HepG2 (cell line): Measurements from ENCODE around the gene NAP1L4. TPM values are rescaled to one million over a fixed set of nuclear protein-coding genes. Genes with fewer than 3 reads are reported as not detected.

ENCODE experiments used
- ATAC-seq: fragments of 200-7000 bp; cut with Tn5 transposase; 3 replicates; pipeline ENCODE4 v1.9.1; 2020; ENCODE audit warnings: mild to moderate bottlenecking, moderate library complexity
- BruUV-seq: library from RNA; stranded (reverse); fragments of 400-500 nt; replicated peaks from 2 replicates; lab custom pipeline; 2021; lab: Mats Ljungman, UMichigan
- CTCF ChIA-PET: fragments of 300-600 bp; formaldehyde crosslinking; extraction: SDS; loops from one replicate; lab custom pipeline; 2021; ENCODE audit warnings: low total read pairs, inconsistent platforms, low intra/inter-chr PET ratio; lab: Yijun Ruan, JAX
- POLR2A ChIA-PET: fragments of 350-600 bp; sonication (Branson Sonifier 250); formaldehyde crosslinking; loops from one replicate; lab custom pipeline; 2020; ENCODE audit warnings: antibody characterized with exemption, inconsistent platforms; lab: Yijun Ruan, JAX
- DNase-seq: peaks from one replicate; pipeline ENCODE4 v3.0.0-alpha.2; 2015; ENCODE audit warnings: low spot score
- FAIRE-seq: peaks from 3 replicates; lab custom pipeline; 2011; peaks lifted over from hg19 to GRCh38; lab: Jason Lieb, UNC
- H2AFZ ChIP-seq: one replicate; pipeline ENCODE4 v1.6.1; 2011; ENCODE audit warnings: low read length, inconsistent platforms
- H3K27ac ChIP-seq: fragments of 300-600 bp; 3 replicates; pipeline ENCODE4 v1.8.0; 2011; ENCODE audit warnings: mixed run types, mild to moderate bottlenecking, mixed read lengths, low read length, inconsistent platforms; ENCODE audit not compliant: insufficient read depth; ENCODE audit errors: extremely low read length
- H3K27me3 ChIP-seq, 2 experiments: fragments of 200-600 bp in 1 of 2; 2 replicates in 1 of 2; 3 replicates in 1 of 2; pipeline versions ENCODE4 v1.6.0 to v1.8.0; 2011; ENCODE audit warnings: low read length in 2 of 2, mild to moderate bottlenecking in 2 of 2, moderate library complexity in 2 of 2, inconsistent platforms in 1 of 2; ENCODE audit not compliant: insufficient read depth in 2 of 2, control insufficient read depth in 1 of 2
- H3K36me3 ChIP-seq, 2 experiments: fragments of 200-600 bp in 1 of 2; replicated peaks in 1 of 2; 2 replicates in 1 of 2; 3 replicates in 1 of 2; pipeline versions ENCODE4 v1.5.1 to v1.8.0; 2011; ENCODE audit warnings: low read length in 2 of 2, inconsistent platforms in 1 of 2; ENCODE audit not compliant: insufficient read depth in 2 of 2, control insufficient read depth in 1 of 2
- H3K4me1 ChIP-seq: 2 replicates; pipeline ENCODE4 v1.5.1; 2012; ENCODE audit warnings: low read length, inconsistent platforms; ENCODE audit not compliant: insufficient read depth
- H3K4me2 ChIP-seq: 2 replicates; pipeline ENCODE4 v1.6.0; 2011; ENCODE audit warnings: low read depth, low read length, inconsistent platforms
- H3K4me3 ChIP-seq, 3 experiments: fragments of 200-600 bp in 1 of 3; sonication (generic), shearing (Covaris generic) in 1 of 3; replicated peaks in 1 of 3; 2 replicates each; pipeline ENCODE4 v1.5.1; 2011 to 2016; ENCODE audit warnings: low read length in 3 of 3, inconsistent platforms in 2 of 3, low read depth in 2 of 3, mild to moderate bottlenecking in 2 of 3, control low read depth in 1 of 3, mixed read lengths in 1 of 3; ENCODE audit not compliant: insufficient read depth in 1 of 3
- H3K79me2 ChIP-seq: one replicate; pipeline ENCODE4 v1.6.1; 2011; ENCODE audit warnings: low read length, inconsistent platforms; ENCODE audit not compliant: insufficient read depth
- H3K9ac ChIP-seq: 2 replicates; pipeline ENCODE4 v1.6.0; 2011; ENCODE audit warnings: mild to moderate bottlenecking, low read depth, low read length, inconsistent platforms; ENCODE audit not compliant: insufficient read depth
- H3K9me3 ChIP-seq: 2 replicates; pipeline ENCODE4 v1.5.1; 2012; ENCODE audit warnings: mild to moderate bottlenecking, low read length
- H4K20me1 ChIP-seq: 2 replicates; pipeline ENCODE4 v1.6.0; 2011; ENCODE audit warnings: inconsistent platforms, mild to moderate bottlenecking, low read length, moderate library complexity; ENCODE audit not compliant: insufficient read depth
- AGO2 ChIP-seq: fragments of 200-400 bp; formaldehyde crosslinking; optimal IDR thresholded peaks from 2 replicates; pipeline ENCODE3; 2017; ENCODE audit warnings: mild to moderate bottlenecking, low read depth, low read length, moderate library complexity
- CEBPB ChIP-seq: IDR thresholded peaks from 2 replicates; pipeline ENCODE4 v1.6.1; 2011; ENCODE audit warnings: low read depth, low read length, improper control_type of control experiment, borderline replicate concordance
- HHEX ChIP-seq: IDR thresholded peaks from 2 replicates; pipeline ENCODE4 v1.6.1; 2016; ENCODE audit warnings: control low read depth
- SOX5 ChIP-seq: IDR thresholded peaks from 2 replicates; pipeline ENCODE4 v1.6.1; 2016; ENCODE audit warnings: borderline replicate concordance
- WGBS: methylation state at CpG from one replicate; pipeline ENCODE4 v1.1.6; 2017; ENCODE audit warnings: low lambda C conversion rate; 5-methylcytosine and 5-hydroxymethylcytosine counted together
- in situ Hi-C: cut with HindIII; loops from 2 replicates; pipeline ENCODE4 v1.10.0; 2017; ENCODE audit warnings: low pct_unique_long_range_greater_than_20kb; ENCODE audit not compliant: extremely low pct_ligation_motif_present
- intact Hi-C: fragments of 100-400 bp; cut with micrococcal nuclease; formaldehyde crosslinking; loops from one replicate; pipeline ENCODE4 v1.10.0; 2022; ENCODE audit not compliant: unreplicated experiment
- polyA plus RNA-seq, 8 experiments: library from polyadenylated mRNA; depleted of rRNA in 3 of 8; stranded (reverse) in 7 of 8; unstranded in 1 of 8; fragments of >200 nt; fragmentation: Illumina TruSeq in 4 of 8; extraction: Trizol in 4 of 8; gene quantifications; 2 replicates each; pipeline versions ENCODE4 v1.2.1 to v1.2.3, GENCODE V29; 2011 to 2016; ENCODE audit warnings: low read depth in 4 of 8, missing spikeins in 1 of 8, mixed read lengths in 1 of 8; ENCODE audit not compliant: insufficient read depth in 1 of 8
- total RNA-seq, 5 experiments: library from RNA; depleted of rRNA; stranded (reverse); fragments of >200 nt; fragmentation: Illumina TruSeq; extraction: Trizol; gene quantifications; 2 replicates each; pipeline ENCODE4 v1.2.3, GENCODE V29; 2016; ENCODE audit warnings: low read depth in 1 of 5
- TF ChIP-seq, protein P1 (sequence below): sonication (generic); formaldehyde crosslinking; IDR thresholded peaks from 2 replicates; pipeline ENCODE4 v1.8.0; 2022; ENCODE audit warnings: mild to moderate bottlenecking, missing genetic modification reagents, moderate library complexity

The NAP1L4 gene
- total and polyA plus RNA-seq, 2 of the 13 experiments (the other 11 are each of a cell fraction or from before 2014, with no cell fraction given) = 64.0 to 186 TPM

DNA sequence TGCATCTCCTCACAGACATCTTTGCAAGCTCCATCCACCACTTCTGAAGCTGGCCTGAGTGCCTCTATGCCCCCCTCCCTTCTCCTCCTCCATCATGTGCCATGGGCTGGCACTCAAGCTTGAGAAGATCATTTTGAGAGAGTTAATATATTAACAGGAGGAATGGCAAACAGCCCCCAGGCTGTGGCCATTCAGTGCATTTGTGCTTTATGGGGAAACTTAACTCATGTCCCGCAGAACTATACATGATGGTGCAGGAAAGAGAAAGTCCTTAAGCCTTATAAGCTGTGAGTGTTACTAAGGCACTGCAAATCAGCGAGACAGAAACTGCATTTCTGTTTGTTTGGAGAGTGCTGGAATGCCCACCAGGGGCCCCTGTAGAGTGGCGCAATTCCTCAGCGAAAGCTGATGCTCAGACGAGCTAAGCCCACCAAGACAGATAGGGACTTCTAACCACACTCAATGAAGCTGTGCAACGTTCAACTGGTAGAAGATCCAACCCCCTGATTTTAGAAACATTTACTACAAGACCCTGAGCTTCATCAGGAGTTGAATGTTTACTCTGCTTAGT, 36.1 kb downstream of the NAP1L4 start:
- Histone ChIP-seq H3K79me2 (peaks cover 18% of the 10 kb centered on the region), H2AFZ (no peak overlapping the region), H3K36me3 (peaks cover 43 to 97% of the 10 kb centered on the region in 2 experiments), H3K4me3 (no peak overlapping the region), H4K20me1 (no peaks in the 10 kb centered on the region; the same call in 1 of the 2 replicates), H3K27ac (no peak overlapping the region), H3K4me2 (no peak overlapping the region), H3K27me3 (no peaks in the 10 kb centered on the region), H3K9ac (no peak overlapping the region), H3K4me1 (no peaks in the 10 kb centered on the region), H3K9me3 (no peaks in the 10 kb centered on the region)
- in situ Hi-C loops (no loop called here), intact Hi-C loops (no loop called here)
- FAIRE-seq (no peak), ATAC-seq (peak; percentile 45), DNase-seq (no peak)
- CTCF ChIA-PET = no interaction called here
- POLR2A ChIA-PET = no interaction called here
- TF ChIP-seq CEBPB (peak; percentile 13; the same call in 1 of the 2 replicates), HHEX (CRISPR knock-in tag) (no peak), AGO2 (no peak), SOX5 (CRISPR knock-in tag) (no peak)
- no TSS peak for BruUV-seq
- 93% methylated on average over 6 of the region's 6 CpGs for WGBS

DNA sequence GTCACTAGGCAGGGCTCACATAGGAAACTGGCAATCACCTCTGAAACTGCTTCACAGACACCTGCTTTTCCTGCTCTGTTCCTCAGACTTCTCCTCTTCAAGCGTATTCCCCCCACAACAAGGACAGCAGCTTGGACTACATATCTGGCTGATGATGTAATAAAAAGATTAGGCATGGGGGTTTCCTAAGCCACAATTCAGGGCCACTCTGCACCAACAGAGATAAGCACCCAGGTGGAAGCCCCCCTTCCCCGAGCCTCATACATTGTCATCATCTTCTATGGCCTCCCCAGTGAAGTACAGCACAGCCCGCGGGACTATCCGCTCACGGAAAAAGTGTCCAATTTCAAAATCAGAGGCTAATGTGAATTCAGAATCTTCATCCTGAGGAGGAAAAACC, 37.9 kb downstream of the NAP1L4 start:
- H4K20me1 ChIP-seq = no peaks in the 10 kb centered on the region; the same call in 1 of the 2 replicates
- no peak overlapping the region for H3K4me2 ChIP-seq
- ATAC-seq = no peak
- no peaks in the 10 kb centered on the region for H3K27me3 ChIP-seq
- H3K36me3 ChIP-seq = peaks cover 45 to 97% of the 10 kb centered on the region in 2 experiments
- no peak overlapping the region for H3K9ac ChIP-seq
- ChIA-PET POLR2A (no interaction called here), CTCF (no interaction called here)
- BruUV-seq = no TSS peak
- H3K79me2 ChIP-seq = peaks cover 5% of the 10 kb centered on the region
- no peaks in the 10 kb centered on the region for H3K4me1 ChIP-seq
- FAIRE-seq = no peak
- intact Hi-C loops = no loop called here
- TF ChIP-seq, protein P1, sequence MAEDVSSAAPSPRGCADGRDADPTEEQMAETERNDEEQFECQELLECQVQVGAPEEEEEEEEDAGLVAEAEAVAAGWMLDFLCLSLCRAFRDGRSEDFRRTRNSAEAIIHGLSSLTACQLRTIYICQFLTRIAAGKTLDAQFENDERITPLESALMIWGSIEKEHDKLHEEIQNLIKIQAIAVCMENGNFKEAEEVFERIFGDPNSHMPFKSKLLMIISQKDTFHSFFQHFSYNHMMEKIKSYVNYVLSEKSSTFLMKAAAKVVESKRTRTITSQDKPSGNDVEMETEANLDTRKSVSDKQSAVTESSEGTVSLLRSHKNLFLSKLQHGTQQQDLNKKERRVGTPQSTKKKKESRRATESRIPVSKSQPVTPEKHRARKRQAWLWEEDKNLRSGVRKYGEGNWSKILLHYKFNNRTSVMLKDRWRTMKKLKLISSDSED (CRISPR knock-in tag) = no peak
- TF ChIP-seq, all 625 proteins: peak for 0
- Histone ChIP-seq H2AFZ (no peak overlapping the region), H3K27ac (no peak overlapping the region), H3K4me3 (no peak overlapping the region), H3K9me3 (no peaks in the 10 kb centered on the region)
- DNase-seq = no peak
- in situ Hi-C loops = no loop called here
- 100% methylated on average over 6 of the region's 6 CpGs for WGBS
